ENCODE results near the gene FHOD1.

- TF ChIP-seq, protein P1, sequence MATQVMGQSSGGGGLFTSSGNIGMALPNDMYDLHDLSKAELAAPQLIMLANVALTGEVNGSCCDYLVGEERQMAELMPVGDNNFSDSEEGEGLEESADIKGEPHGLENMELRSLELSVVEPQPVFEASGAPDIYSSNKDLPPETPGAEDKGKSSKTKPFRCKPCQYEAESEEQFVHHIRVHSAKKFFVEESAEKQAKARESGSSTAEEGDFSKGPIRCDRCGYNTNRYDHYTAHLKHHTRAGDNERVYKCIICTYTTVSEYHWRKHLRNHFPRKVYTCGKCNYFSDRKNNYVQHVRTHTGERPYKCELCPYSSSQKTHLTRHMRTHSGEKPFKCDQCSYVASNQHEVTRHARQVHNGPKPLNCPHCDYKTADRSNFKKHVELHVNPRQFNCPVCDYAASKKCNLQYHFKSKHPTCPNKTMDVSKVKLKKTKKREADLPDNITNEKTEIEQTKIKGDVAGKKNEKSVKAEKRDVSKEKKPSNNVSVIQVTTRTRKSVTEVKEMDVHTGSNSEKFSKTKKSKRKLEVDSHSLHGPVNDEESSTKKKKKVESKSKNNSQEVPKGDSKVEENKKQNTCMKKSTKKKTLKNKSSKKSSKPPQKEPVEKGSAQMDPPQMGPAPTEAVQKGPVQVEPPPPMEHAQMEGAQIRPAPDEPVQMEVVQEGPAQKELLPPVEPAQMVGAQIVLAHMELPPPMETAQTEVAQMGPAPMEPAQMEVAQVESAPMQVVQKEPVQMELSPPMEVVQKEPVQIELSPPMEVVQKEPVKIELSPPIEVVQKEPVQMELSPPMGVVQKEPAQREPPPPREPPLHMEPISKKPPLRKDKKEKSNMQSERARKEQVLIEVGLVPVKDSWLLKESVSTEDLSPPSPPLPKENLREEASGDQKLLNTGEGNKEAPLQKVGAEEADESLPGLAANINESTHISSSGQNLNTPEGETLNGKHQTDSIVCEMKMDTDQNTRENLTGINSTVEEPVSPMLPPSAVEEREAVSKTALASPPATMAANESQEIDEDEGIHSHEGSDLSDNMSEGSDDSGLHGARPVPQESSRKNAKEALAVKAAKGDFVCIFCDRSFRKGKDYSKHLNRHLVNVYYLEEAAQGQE (IDR thresholded peaks at IDR 0.05; ENCODE audit: insufficient replicate concordance, low read depth), result no peak
- no peak for TF ChIP-seq CTCF (IDR thresholded peaks at IDR 0.05; ENCODE audit: insufficient read depth, low read length)
Measured at GRCh38 chr16:67283039-67283825, 36.0 kb upstream of the FHOD1 start.

Data from HL-60 (cell line).